ENCODE data around the gene TMEM205. TPM values are rescaled to one million over a fixed set of nuclear protein-coding genes. Genes with fewer than 3 reads are reported as not detected.

The TMEM205 gene
- total and polyA plus RNA-seq, 10 of the 15 experiments (the other 5 are each of a cell fraction or from before 2014, with no cell fraction given), result 27.8 to 144 (median 88.3) TPM

- FAIRE-seq, result no peak
- Histone ChIP-seq H3K9me3 (replicated peaks; ENCODE audit: control insufficient read depth, insufficient read depth, low read length) (peaks cover 3% of the 10 kb centered on the region; the same call in 2 of the 3 replicates), H3K4me3 (no peak overlapping the region), H2AFZ (ENCODE audit: control insufficient read depth, low read depth, low read length) (no peak overlapping the region), H3K4me1 (ENCODE audit: control insufficient read depth, insufficient read depth, low read length) (peaks cover 53% of the 10 kb centered on the region), H3K4me2 (ENCODE audit: control insufficient read depth, insufficient read depth) (0 out of 2 replicates have a peak overlapping the region, but pooled peaks have one; percentile 19), H3K9ac (ENCODE audit: control insufficient read depth, insufficient read depth, low read length) (no peak overlapping the region), H3K27ac (ENCODE audit: control insufficient read depth, insufficient read depth) (no peak overlapping the region), H4K20me1 (ENCODE audit: control insufficient read depth, insufficient read depth) (no peaks in the 10 kb centered on the region), H3K27me3 (replicated peaks in 1 of 2; ENCODE audit: control insufficient read depth in 2 of 2, insufficient read depth in 2 of 2, low read length in 1 of 2) (no peaks in the 10 kb centered on the region), H3K36me3 (ENCODE audit: control insufficient read depth in 2 of 2, insufficient read depth in 2 of 2, low read length in 1 of 2) (peaks cover 0 to 5% of the 10 kb centered on the region in 2 experiments; a peak in 2 of 4 replicates), H3K79me2 (ENCODE audit: control insufficient read depth, insufficient read depth, low read length) (no peaks in the 10 kb centered on the region)
- intact Hi-C loops (cut with micrococcal nuclease; ENCODE audit: unreplicated experiment) (no loop called here), in situ Hi-C loops (cut with MboI) (no loop called here)
- no TSS peak for BruUV-seq (replicated peaks)
- ChIA-PET CTCF (interaction anchor here (0.7 to 2.5 kb wide), 11 partner anchors 10 to 118 kb away, joined by 3 to 10 read pairs (median 4); partner anchors contain the start of genes CCDC159, RAB3D, SWSAP1 and TMEM205), SMC1A (ENCODE audit: uncharacterized antibody, unreplicated experiment) (interaction anchor here (1.0 to 2.2 kb wide), 8 partner anchors 9 to 160 kb away, joined by 3 to 16 read pairs (median 4); partner anchors contain the start of gene SWSAP1), POLR2A (interaction anchor here (0.6 to 4.2 kb wide), 8 partner anchors 10 to 269 kb away, joined by 3 to 23 read pairs (median 5); partner anchors contain the start of genes CCDC159, RAB3D and TMEM205), RAD21 (ENCODE audit: unreplicated experiment) (interaction anchor here (0.8 to 2.2 kb wide), 4 partner anchors 24 to 160 kb away, joined by 3 to 11 read pairs (median 5); partner anchors contain the start of genes CCDC159 and TMEM205)
- DNase-seq (ENCODE audit: low read depth, low spot score), result no peak
- ATAC-seq, result no peak
- no peak for TF ChIP-seq NFIC (IDR thresholded peaks at IDR 0.05; ENCODE audit: low read depth, low read length)
- no peak for TF ChIP-seq PAX8 (IDR thresholded peaks at IDR 0.05)
- TF ChIP-seq SPI1 (IDR thresholded peaks at IDR 0.05; ENCODE audit: borderline replicate concordance, insufficient read depth, low read depth, low read length), result peak; percentile 34; the same call in 1 of the 2 replicates
- TF ChIP-seq HDGF (IDR thresholded peaks at IDR 0.05), result no peak
- TF ChIP-seq E2F4 (IDR thresholded peaks at IDR 0.05; ENCODE audit: low read depth, low read length), result no peak
- no peak for TF ChIP-seq BACH1 (IDR thresholded peaks at IDR 0.05; ENCODE audit: borderline replicate concordance)
- TF ChIP-seq CBX3 (IDR thresholded peaks at IDR 0.05; ENCODE audit: borderline replicate concordance, low read depth), result no peak
- no peak for TF ChIP-seq ZSCAN29 (IDR thresholded peaks at IDR 0.05)
- no peak for TF ChIP-seq ZNF274 (IDR thresholded peaks at IDR 0.05; ENCODE audit: insufficient read depth, insufficient read length)
- TF ChIP-seq, protein P1, sequence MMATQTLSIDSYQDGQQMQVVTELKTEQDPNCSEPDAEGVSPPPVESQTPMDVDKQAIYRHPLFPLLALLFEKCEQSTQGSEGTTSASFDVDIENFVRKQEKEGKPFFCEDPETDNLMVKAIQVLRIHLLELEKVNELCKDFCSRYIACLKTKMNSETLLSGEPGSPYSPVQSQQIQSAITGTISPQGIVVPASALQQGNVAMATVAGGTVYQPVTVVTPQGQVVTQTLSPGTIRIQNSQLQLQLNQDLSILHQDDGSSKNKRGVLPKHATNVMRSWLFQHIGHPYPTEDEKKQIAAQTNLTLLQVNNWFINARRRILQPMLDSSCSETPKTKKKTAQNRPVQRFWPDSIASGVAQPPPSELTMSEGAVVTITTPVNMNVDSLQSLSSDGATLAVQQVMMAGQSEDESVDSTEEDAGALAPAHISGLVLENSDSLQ (IDR thresholded peaks at IDR 0.05), result no peak
- peak; percentile 68 for TF ChIP-seq NFYB (IDR thresholded peaks at IDR 0.05; ENCODE audit: insufficient read depth, low read depth, low read length)
- no peak for TF ChIP-seq MTA2 (IDR thresholded peaks at IDR 0.05; ENCODE audit: low read depth)
- TF ChIP-seq TAF1 (IDR thresholded peaks at IDR 0.05; ENCODE audit: borderline replicate concordance, low read depth, low read length), result no peak
- no peak for TF ChIP-seq ESRRA (IDR thresholded peaks at IDR 0.05; ENCODE audit: low read length)
- TF ChIP-seq, protein P2, sequence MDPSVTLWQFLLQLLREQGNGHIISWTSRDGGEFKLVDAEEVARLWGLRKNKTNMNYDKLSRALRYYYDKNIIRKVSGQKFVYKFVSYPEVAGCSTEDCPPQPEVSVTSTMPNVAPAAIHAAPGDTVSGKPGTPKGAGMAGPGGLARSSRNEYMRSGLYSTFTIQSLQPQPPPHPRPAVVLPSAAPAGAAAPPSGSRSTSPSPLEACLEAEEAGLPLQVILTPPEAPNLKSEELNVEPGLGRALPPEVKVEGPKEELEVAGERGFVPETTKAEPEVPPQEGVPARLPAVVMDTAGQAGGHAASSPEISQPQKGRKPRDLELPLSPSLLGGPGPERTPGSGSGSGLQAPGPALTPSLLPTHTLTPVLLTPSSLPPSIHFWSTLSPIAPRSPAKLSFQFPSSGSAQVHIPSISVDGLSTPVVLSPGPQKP (IDR thresholded peaks at IDR 0.05; ENCODE audit: low read depth, low read length), result no peak
- TF ChIP-seq SMARCA5 (IDR thresholded peaks at IDR 0.05), result no peak
- no peak for TF ChIP-seq GATAD2B (conservative IDR thresholded peaks at IDR 0.05; ENCODE audit: low read depth)
- TF ChIP-seq RUNX3 (IDR thresholded peaks at IDR 0.05; ENCODE audit: low read length), result 0 out of 2 replicates have a peak, but pooled peaks have one; percentile 19
- TF ChIP-seq MEF2B (IDR thresholded peaks at IDR 0.05; ENCODE audit: partially characterized antibody, poor library complexity, severe bottlenecking), result no peak
- WGBS (ENCODE audit: insufficient coverage, insufficient replicate concordance, low lambda C conversion rate, missing lambda C conversion rate), result 57% methylated on average over 7 of the region's 7 CpGs
Measured at GRCh38 chr19:11322269-11323024, 23.6 kb downstream of the TMEM205 start.
